Fibroblast of lung (primary cell): ENCODE data around the gene SYT12. TPM values are rescaled to one million over a fixed set of nuclear protein-coding genes. Genes with fewer than 3 reads are reported as not detected.
A peak's percentile ranks its signal among the peaks of the same experiment; 100 is the strongest.

ENCODE experiments used
- DNase-seq, 2 donors: peaks; one replicate each; pipeline versions ENCODE4 v3.0.0 to v3.0.0-alpha.2; 2010; ENCODE audit warnings: low read depth in 2 of 2
- H2AFZ ChIP-seq: 2 replicates; pipeline ENCODE4 v1.5.1; 2012; ENCODE audit warnings: low read length, control low read depth, inconsistent platforms
- H3K27ac ChIP-seq: 2 replicates; pipeline ENCODE4 v1.5.1; 2011; ENCODE audit warnings: low read length, control low read depth; ENCODE audit not compliant: insufficient read depth
- H3K27me3 ChIP-seq: 2 replicates; pipeline ENCODE4 v1.5.1; 2011; ENCODE audit warnings: mild to moderate bottlenecking, low read length; ENCODE audit not compliant: control insufficient read depth, insufficient read depth
- H3K36me3 ChIP-seq: 2 replicates; pipeline ENCODE4 v1.5.1; 2011; ENCODE audit warnings: low read length; ENCODE audit not compliant: control insufficient read depth, insufficient read depth
- H3K4me1 ChIP-seq: 2 replicates; pipeline ENCODE4 v1.5.1; 2011; ENCODE audit warnings: low read length; ENCODE audit not compliant: control insufficient read depth, insufficient read depth; ENCODE audit errors: extremely low read depth
- H3K4me2 ChIP-seq: 2 replicates; pipeline ENCODE4 v1.5.1; 2011; ENCODE audit warnings: low read length, control low read depth; ENCODE audit not compliant: insufficient read depth; ENCODE audit errors: extremely low read depth
- H3K4me3 ChIP-seq, 4 experiments: fragments of 200-600 bp in 1 of 4; sonication (generic) in 1 of 4; replicated peaks in 1 of 4; 2 replicates each; pipeline ENCODE4 v1.5.1; 2011 to 2016; ENCODE audit warnings: low read length in 4 of 4, low read depth in 3 of 4, mild to moderate bottlenecking in 3 of 4, control low read depth in 2 of 4, inconsistent platforms in 1 of 4, mixed read lengths in 1 of 4; ENCODE audit not compliant: insufficient read depth in 1 of 4; ENCODE audit errors: control extremely low read depth in 1 of 4
- H3K79me2 ChIP-seq: 2 replicates; pipeline ENCODE4 v1.5.1; 2012; ENCODE audit warnings: mild to moderate bottlenecking, low read length, inconsistent platforms; ENCODE audit not compliant: control insufficient read depth, insufficient read depth
- H3K9ac ChIP-seq: 2 replicates; pipeline ENCODE4 v1.5.1; 2011; ENCODE audit warnings: mild to moderate bottlenecking, low read length, control low read depth; ENCODE audit not compliant: insufficient read depth
- H3K9me3 ChIP-seq: 2 replicates; pipeline ENCODE4 v1.5.1; 2012; ENCODE audit warnings: low read depth, low read length; ENCODE audit not compliant: control insufficient read depth, insufficient read depth
- H4K20me1 ChIP-seq: 2 replicates; pipeline ENCODE4 v1.5.1; 2011; ENCODE audit warnings: low read length; ENCODE audit not compliant: control insufficient read depth, insufficient read depth; ENCODE audit errors: extremely low read depth
- CTCF ChIP-seq, 2 donors: IDR thresholded peaks in 1 of 2; conservative IDR thresholded peaks in 1 of 2; 1 replicate in 1 of 2; 2 replicates in 1 of 2; pipeline ENCODE4 v1.5.1; 2011 to 2012; ENCODE audit warnings: low read length in 2 of 2, control low read depth in 1 of 2, inconsistent platforms in 1 of 2, low read depth in 1 of 2, mild to moderate bottlenecking in 1 of 2
- EZH2 ChIP-seq: IDR thresholded peaks from 2 replicates; pipeline ENCODE4 v1.5.1; 2012; ENCODE audit warnings: low read length, control low read depth, mild to moderate bottlenecking; ENCODE audit errors: missing control alignments
- polyA plus RNA-seq, 2 donors: library from polyadenylated mRNA; depleted of rRNA in 1 of 2; stranded (reverse) in 1 of 2; unstranded in 1 of 2; fragments of >200 nt; gene quantifications; 2 replicates each; pipeline ENCODE4 v1.2.1, GENCODE V29; 2011 to 2012; ENCODE audit warnings: missing spikeins in 1 of 2
- total RNA-seq: library from RNA; depleted of rRNA; stranded (reverse); fragments of >200 nt; gene quantifications from 2 replicates; pipeline ENCODE4 v1.2.1, GENCODE V29; 2014

Gene SYT12
- total and polyA plus RNA-seq, 2 donors (not counting 1 experiment from before 2014, with no cell fraction given): under 0.01 TPM; not detected in 1

DNA sequence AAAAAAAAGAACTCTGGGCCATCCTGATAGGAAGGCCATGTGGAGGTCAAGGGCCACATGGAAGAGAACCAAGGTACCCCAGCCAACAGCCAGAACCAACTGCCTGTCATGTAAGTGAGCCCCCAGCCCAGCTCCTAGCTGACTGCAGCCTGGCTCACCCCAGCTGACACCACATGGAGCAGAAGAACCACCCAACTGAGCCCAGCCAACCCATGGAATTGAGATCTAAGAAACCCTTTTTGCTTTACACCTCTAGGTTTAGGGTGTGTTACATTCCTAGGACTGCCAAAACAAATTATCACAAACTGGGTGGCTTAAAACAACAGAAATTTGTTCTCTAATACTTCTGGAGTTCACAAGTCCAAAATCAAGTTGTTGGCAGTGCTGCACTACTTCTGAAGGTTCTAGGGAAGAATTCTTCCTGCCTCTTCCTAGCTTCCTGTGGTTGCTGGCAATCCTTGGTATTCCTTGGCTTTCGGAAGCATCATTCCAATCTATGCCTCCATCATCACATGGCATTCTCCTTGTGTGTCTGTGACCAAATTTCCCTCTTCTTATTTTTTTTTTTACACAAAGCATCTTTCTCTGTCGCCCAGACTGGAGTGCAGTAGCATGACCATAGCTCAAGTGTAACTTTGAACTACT is 43.5 kb upstream of the SYT12 start:
- TF ChIP-seq EZH2 (no peak), CTCF (conservative IDR thresholded peaks at IDR 0.05 in 1 of 2, IDR thresholded peaks at IDR 0.05 in 1 of 2; ENCODE audit: low read depth in 1 of 2, low read length in 2 of 2) (no peak)
- Histone ChIP-seq H4K20me1 (no peaks in the 10 kb centered on the region), H3K4me1 (peaks cover 4% of the 10 kb centered on the region), H3K36me3 (no peaks in the 10 kb centered on the region), H3K79me2 (no peaks in the 10 kb centered on the region), H3K9ac (no peak overlapping the region), H3K4me3 (no peak overlapping the region), H3K27ac (no peak overlapping the region), H2AFZ (no peak overlapping the region), H3K9me3 (no peaks in the 10 kb centered on the region), H3K4me2 (no peak overlapping the region), H3K27me3 (no peaks in the 10 kb centered on the region)
- DNase-seq: peak in 1 of 2 donors; percentile 76

DNA sequence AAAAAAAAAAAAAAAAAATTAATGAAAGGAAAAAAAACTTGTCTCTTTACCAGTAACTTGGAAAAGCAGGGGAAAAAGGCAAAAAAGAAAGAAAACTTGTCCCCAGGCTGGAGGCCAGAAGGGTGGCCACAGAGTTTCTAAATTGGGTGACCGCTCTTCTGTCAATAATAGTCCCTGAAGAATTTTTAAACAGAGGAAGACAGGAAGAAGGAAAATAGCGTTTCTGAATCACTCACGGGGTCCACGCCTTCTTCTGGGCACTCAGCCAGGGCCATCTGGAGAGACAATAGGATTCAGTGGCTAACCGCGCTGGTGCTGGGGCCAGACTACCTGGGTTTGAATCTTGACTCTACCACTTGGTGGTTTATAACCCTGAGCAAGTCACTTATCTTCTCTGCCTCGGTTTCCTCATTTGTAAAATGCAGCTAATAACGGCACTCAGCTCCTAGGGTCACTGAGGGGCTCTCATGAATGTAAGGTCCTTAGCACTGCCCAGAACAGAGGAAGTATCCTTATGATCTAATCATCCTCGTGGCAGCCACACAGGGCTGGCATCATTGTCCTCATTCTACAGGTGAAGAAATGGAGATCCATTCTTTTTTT is 40.9 kb upstream of the SYT12 start:
- Histone ChIP-seq H3K79me2 (no peaks in the 10 kb centered on the region), H3K27me3 (no peaks in the 10 kb centered on the region), H3K4me1 (peaks cover 4% of the 10 kb centered on the region), H3K36me3 (no peaks in the 10 kb centered on the region), H3K9me3 (no peaks in the 10 kb centered on the region), H3K9ac (no peak overlapping the region), H3K4me2 (no peak overlapping the region), H3K4me3 (no peak overlapping the region), H4K20me1 (no peaks in the 10 kb centered on the region), H2AFZ (no peak overlapping the region), H3K27ac (no peak overlapping the region)
- TF ChIP-seq CTCF (conservative IDR thresholded peaks at IDR 0.05 in 1 of 2, IDR thresholded peaks at IDR 0.05 in 1 of 2; ENCODE audit: low read depth in 1 of 2, low read length in 2 of 2) (no peak), EZH2 (no peak)
- DNase-seq: peak; percentile 84 to 91

GRCh38 chr11:66983275-66983924 is 39.5 kb upstream of the SYT12 start:
- Histone ChIP-seq H2AFZ (no peak overlapping the region), H3K27ac (no peak overlapping the region), H3K4me2 (no peak overlapping the region), H3K79me2 (no peaks in the 10 kb centered on the region), H3K9ac (no peak overlapping the region), H4K20me1 (no peaks in the 10 kb centered on the region), H3K4me1 (peaks cover 4% of the 10 kb centered on the region), H3K27me3 (no peaks in the 10 kb centered on the region), H3K9me3 (no peaks in the 10 kb centered on the region), H3K4me3 (no peak overlapping the region), H3K36me3 (no peaks in the 10 kb centered on the region)
- TF ChIP-seq CTCF (conservative IDR thresholded peaks at IDR 0.05 in 1 of 2, IDR thresholded peaks at IDR 0.05 in 1 of 2; ENCODE audit: low read depth in 1 of 2, low read length in 2 of 2) (no peak), EZH2 (no peak)
- no peak for DNase-seq
